Activated CD4-positive, alpha-beta T cell treated with anti-CD3 and anti-CD28 coated beads, Interleukin-2, amount 50 U/mL, for 48 hours (primary cell): ENCODE results near the gene RUNDC3A.
"Not testable (repeated sequence)": the region's sequence is repeated elsewhere in the genome, so short reads cannot be mapped to it uniquely, and the experiment has no call there.

Source experiments
- DNase-seq, 2 experiments: peaks; one replicate each; pipeline ENCODE4 v3.0.0-alpha.2; 2020

Gene RUNDC3A

DNA sequence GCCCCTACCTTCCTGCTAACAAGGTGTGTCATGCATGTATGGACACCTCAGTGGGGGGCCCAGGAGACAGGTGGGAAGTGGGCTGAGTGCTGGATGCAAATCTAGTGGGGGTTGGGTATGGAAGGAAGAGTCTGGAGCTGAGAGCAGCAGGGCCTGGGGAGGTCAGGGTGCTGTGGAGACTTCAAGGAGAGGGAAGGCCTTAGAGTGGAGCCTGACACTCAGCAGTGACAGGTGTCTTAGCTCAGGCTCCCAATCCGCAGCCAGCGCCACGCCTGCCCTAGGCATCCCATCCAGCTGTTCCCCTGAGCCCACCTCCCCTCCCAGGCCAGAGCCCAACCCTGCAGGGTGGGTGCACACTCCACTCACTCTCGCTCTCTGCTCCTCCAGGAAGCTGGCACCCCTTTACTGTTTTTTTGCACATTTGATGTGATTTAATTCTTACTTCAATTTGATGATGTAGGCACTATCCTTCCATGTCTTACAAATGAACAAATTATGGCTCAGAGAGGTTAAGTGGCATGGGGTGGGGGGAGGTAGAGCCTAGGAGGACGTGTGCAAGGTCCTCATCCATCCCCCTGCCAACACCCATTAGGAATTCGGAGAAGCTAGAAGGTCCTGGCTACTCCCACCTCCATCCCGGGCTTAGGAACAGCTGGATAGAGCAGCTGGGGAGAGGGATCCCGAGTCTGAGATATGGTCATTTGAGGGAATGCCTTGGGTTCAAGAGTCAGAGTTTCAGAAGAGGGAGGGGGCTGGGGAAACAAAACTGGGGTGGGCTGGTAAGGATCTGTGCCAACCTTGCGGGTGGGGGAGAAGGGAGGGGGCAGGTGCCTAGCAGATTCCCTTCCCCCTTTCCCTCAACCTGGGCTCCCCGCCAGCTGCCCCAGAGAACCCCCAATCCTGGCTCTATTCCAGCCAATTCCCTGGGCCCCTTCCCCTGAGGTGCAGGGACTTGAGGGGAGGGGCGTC lies 53.2 kb downstream of the RUNDC3A start:
- DNase-seq: no peak

DNA sequence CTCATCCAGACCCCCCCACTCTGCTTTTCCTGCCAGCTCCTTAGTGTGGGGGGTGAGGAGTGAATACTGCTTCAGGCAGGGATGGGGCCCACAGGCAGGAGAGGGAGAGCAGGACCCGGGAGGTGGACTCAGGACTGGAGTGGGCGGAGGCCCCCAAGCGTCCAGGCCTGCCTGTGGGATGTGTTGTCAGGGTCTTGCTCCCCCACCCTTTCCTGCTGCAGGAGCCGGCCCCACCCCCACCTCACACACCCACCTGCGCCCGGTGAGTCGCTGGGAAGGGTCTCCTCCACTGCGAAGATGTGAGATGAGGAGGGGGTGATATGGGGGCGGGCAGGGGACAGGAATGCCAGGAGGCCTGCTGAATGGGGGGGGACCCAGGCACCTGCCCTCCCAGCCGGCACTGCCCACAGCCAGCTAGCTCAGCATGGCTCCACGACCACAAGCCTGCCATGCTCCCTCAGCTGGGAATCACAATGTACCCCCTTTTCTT lies 54.1 kb downstream of the RUNDC3A start:
- no peak for DNase-seq

DNA sequence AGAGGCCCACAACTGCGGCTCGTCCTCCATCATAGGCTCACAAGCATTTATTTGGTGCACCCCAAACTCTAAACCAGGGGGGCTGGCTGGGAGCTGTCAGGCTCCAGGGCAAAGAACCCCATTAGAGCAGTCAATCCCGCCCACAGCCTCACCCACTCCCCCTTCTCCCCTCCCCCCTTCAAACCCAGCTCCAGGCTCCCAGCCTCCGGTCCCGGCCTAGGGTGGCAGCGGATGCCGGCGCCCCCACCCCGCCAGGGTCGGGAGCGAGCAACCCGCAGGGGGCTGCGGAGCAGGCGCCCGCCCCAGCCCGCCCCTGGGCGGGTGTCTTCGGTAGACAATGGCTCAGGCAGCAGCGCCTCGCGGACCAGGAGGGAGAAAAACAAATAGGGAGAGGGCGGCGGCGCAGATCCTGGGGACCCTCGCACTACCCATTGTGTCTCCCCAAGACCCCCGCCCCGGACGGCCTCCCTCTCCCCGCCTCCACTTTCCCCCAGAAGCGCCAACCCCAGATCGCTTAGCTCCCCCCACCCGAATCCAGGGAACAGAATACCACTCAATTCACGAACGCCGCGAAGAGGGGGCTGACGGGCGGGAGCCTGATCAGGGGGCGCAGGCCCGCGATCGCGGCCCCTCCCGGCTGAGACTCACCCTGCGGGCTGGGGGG lies 54.7 kb downstream of the RUNDC3A start:
- peak; percentile 13 to 23 for DNase-seq

DNA sequence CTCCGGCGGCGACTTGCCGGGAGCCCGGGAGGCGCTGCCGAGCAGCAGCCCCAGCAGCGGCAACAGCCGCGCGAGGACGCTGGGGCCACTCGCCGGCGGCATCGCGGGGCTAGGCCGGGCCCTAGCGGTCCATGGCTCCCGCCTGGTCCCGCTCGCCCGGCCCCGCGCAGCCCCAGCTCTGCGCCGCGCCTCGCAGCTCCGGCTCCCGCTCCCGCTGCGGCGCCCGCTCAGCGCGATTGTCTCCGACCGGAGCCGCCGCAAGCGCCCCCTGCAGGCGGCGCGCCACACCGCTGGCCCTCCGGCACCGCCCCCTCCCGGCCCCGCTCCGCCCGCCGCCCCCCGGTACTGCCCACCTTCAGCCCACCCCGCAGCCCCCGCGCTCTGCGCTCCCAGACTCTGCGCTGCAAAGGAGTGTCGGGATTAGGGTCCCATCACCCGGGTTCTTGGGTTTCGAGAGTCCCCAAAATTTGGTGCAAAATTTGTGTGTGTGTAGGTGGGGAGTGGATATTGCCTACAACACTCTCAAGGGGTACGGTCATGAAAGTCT lies 55.3 kb downstream of the RUNDC3A start, which contains the start of gene FAM171A2:
FAM171A2 (minus strand) TSS at position 241 of the 547 bp plus-strand sequence; CDS start at position 102, 139 bp downstream.
- DNase-seq: peak; percentile 70 to 71

DNA sequence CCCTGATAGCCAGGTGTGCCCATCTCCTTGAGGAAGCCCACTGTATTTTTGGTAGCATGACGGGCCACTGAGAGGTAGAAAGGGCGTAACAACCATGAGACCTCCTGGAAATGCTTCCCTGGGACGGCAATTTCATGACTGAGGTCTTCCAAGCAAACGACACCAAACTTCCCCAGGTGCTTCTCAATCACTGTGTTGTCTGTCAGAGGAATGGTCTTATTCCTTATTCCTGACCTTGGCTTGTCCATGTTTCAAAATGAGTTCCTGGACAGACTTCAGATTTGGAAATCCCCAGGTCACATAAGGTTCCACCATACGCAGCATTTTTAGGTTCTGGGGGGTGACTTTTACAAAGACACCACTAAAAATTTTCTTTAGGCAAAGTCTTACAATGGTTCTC lies 56.6 kb downstream of the RUNDC3A start:
- not testable (repeated sequence) for DNase-seq

DNA sequence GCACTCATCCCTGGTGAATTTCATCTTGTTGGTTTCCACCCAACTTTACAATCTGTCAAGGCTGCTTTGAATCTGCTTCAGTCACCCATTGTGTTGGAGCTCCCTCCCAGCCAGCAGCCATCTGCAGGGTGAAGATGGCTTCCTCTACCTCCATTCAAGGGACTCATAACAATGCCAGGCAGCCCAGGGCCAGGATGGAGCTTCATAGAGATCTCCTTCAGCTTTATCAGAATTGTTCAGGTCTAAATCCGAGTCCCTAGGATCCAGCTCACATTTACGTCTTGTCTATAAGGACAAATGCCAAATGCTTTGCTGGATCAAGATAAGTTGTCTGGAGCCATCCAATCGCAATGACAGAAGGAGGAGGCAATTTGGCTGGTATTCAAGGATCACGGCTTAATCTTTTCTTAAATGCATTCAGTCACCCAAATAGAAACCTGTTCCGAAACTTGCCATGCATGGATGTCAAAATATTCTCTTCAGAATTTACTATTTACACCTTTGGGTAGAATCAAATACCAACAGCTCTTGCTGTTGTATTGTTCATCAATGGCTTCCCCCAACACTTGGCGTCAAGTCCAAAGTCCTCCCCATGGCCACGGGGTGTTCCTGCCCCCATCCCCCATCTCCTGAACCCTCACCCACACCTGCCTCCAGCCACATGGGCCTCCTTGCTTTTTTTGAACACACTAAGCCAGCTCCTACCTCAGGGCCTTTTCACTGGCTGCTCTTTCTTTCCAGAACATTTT lies 59.0 kb downstream of the RUNDC3A start:
- DNase-seq: no peak
